ENCODE measurements around the gene NKIRAS2.
A peak's percentile ranks its signal among the peaks of the same experiment; 100 is the strongest.

The NKIRAS2 gene

GRCh38 chr17:42067371-42068091 is 47.6 kb downstream of the NKIRAS2 start:
- Histone ChIP-seq H3K27ac (ENCODE audit: low read depth, low read length) (no peak overlapping the region), H3K79me2 (ENCODE audit: control insufficient read depth, low read length) (no peaks in the 10 kb centered on the region), H4K20me1 (ENCODE audit: control insufficient read depth, insufficient read depth, low read depth, low read length) (no peaks in the 10 kb centered on the region), H3K27me3 (ENCODE audit: control insufficient read depth, low read length) (peaks cover 39% of the 10 kb centered on the region), H3K4me3 (ENCODE audit: low read length) (no peak overlapping the region), H3F3A (ENCODE audit: control insufficient read depth, insufficient read depth) (no peaks in the 10 kb centered on the region), H3K4me2 (ENCODE audit: low read length) (no peak overlapping the region), H3K9me3 (ENCODE audit: control insufficient read depth, insufficient read depth, low read length) (no peaks in the 10 kb centered on the region), H3K36me3 (ENCODE audit: control insufficient read depth, low read length) (no peaks in the 10 kb centered on the region), H3K4me1 (ENCODE audit: control insufficient read depth, low read length) (peaks cover 21% of the 10 kb centered on the region), H3K9me2 (replicated peaks; ENCODE audit: control insufficient read depth, low read length) (no peaks in the 10 kb centered on the region)
- TF ChIP-seq CTCF (IDR thresholded peaks at IDR 0.05; ENCODE audit: low read depth, low read length, poor library complexity, severe bottlenecking) (peak; percentile 100), EZH2phosphoT487 (IDR thresholded peaks at IDR 0.05; ENCODE audit: borderline replicate concordance, low read length) (no peak)

GRCh38 chr17:42068979-42069378 is 49.1 kb downstream of the NKIRAS2 start:
- H3K9me3 ChIP-seq (ENCODE audit: control insufficient read depth, insufficient read depth, low read length): no peaks in the 10 kb centered on the region
- H3K4me2 ChIP-seq (ENCODE audit: low read length): no peak overlapping the region
- no peaks in the 10 kb centered on the region for H3K79me2 ChIP-seq (ENCODE audit: control insufficient read depth, low read length)
- peaks cover 13% of the 10 kb centered on the region for H3K4me1 ChIP-seq (ENCODE audit: control insufficient read depth, low read length)
- no peaks in the 10 kb centered on the region for H3F3A ChIP-seq (ENCODE audit: control insufficient read depth, insufficient read depth)
- no peaks in the 10 kb centered on the region for H3K9me2 ChIP-seq (replicated peaks; ENCODE audit: control insufficient read depth, low read length)
- H3K27me3 ChIP-seq (ENCODE audit: control insufficient read depth, low read length): peaks cover 44% of the 10 kb centered on the region
- H3K36me3 ChIP-seq (ENCODE audit: control insufficient read depth, low read length): no peaks in the 10 kb centered on the region
- H4K20me1 ChIP-seq (ENCODE audit: control insufficient read depth, insufficient read depth, low read depth, low read length): no peaks in the 10 kb centered on the region
- no peak overlapping the region for H3K27ac ChIP-seq (ENCODE audit: low read depth, low read length)
- no peak overlapping the region for H3K4me3 ChIP-seq (ENCODE audit: low read length)
- TF ChIP-seq CTCF (IDR thresholded peaks at IDR 0.05; ENCODE audit: low read depth, low read length, poor library complexity, severe bottlenecking): no peak
- no peak for TF ChIP-seq EZH2phosphoT487 (IDR thresholded peaks at IDR 0.05; ENCODE audit: borderline replicate concordance, low read length)

GRCh38 chr17:42071810-42072209 is 51.9 kb downstream of the NKIRAS2 start:
- Histone ChIP-seq H3K9me3 (ENCODE audit: control insufficient read depth, insufficient read depth, low read length) (no peaks in the 10 kb centered on the region), H3K36me3 (ENCODE audit: control insufficient read depth, low read length) (no peaks in the 10 kb centered on the region), H3K79me2 (ENCODE audit: control insufficient read depth, low read length) (no peaks in the 10 kb centered on the region), H4K20me1 (ENCODE audit: control insufficient read depth, insufficient read depth, low read depth, low read length) (no peaks in the 10 kb centered on the region), H3K4me2 (ENCODE audit: low read length) (no peak overlapping the region), H3K27ac (ENCODE audit: low read depth, low read length) (no peak overlapping the region), H3F3A (ENCODE audit: control insufficient read depth, insufficient read depth) (no peaks in the 10 kb centered on the region), H3K4me3 (ENCODE audit: low read length) (no peak overlapping the region), H3K4me1 (ENCODE audit: control insufficient read depth, low read length) (peaks cover 9% of the 10 kb centered on the region; the same call in 1 of the 2 replicates), H3K27me3 (ENCODE audit: control insufficient read depth, low read length) (peaks cover 44% of the 10 kb centered on the region), H3K9me2 (replicated peaks; ENCODE audit: control insufficient read depth, low read length) (no peaks in the 10 kb centered on the region)
- TF ChIP-seq CTCF (IDR thresholded peaks at IDR 0.05; ENCODE audit: low read depth, low read length, poor library complexity, severe bottlenecking): no peak
- TF ChIP-seq EZH2phosphoT487 (IDR thresholded peaks at IDR 0.05; ENCODE audit: borderline replicate concordance, low read length): no peak
